Measurements from ENCODE around the gene VSIG1.

The VSIG1 gene

GRCh38 chrX:108044554-108045256 is at the start of gene VSIG1:
Gene VSIG1, plus strand, starts transcription at chrX:108045065. Its CDS starts 66 bp downstream, at chrX:108045131.
- TF ChIP-seq NFRKB (IDR thresholded peaks at IDR 0.05): no peak
- POLR2A ChIA-PET: no interaction called here
- CTCF ChIA-PET: interaction anchor here (0.6 kb wide), 1 partner anchor 13 kb away, joined by 3 read pairs; no protein-coding TSS in a partner anchor
- no peak for DNase-seq (ENCODE audit: extremely low spot score)

GRCh38 chrX:107996124-107996523 is 48.7 kb upstream of the VSIG1 start:
- TF ChIP-seq BHLHE40 (IDR thresholded peaks at IDR 0.05; ENCODE audit: borderline replicate concordance) (no peak), HDGF (IDR thresholded peaks at IDR 0.05; ENCODE audit: borderline replicate concordance) (no peak), NFRKB (IDR thresholded peaks at IDR 0.05) (no peak), ZNF384 (IDR thresholded peaks at IDR 0.05) (no peak), FOXM1 (IDR thresholded peaks at IDR 0.05; ENCODE audit: borderline replicate concordance) (no peak), PKNOX1 (IDR thresholded peaks at IDR 0.05) (no peak), L3MBTL2 (conservative IDR thresholded peaks at IDR 0.05) (no peak), LEF1 (IDR thresholded peaks at IDR 0.05; ENCODE audit: borderline replicate concordance) (no peak), FOXK2 (IDR thresholded peaks at IDR 0.05) (no peak), FOXA1 (IDR thresholded peaks at IDR 0.05) (no peak)
- POLR2A ChIA-PET: no interaction called here
- no peak for DNase-seq (ENCODE audit: extremely low spot score)
- CTCF ChIA-PET: no interaction called here

GRCh38 chrX:108000751-108001150 is 44.1 kb upstream of the VSIG1 start:
- ChIA-PET CTCF (interaction anchor here (0.6 to 0.9 kb wide), 2 partner anchors 29 to 169 kb away, joined by 3 read pairs; no protein-coding TSS in a partner anchor), POLR2A (no interaction called here)
- TF ChIP-seq FOXK2 (IDR thresholded peaks at IDR 0.05) (no peak), ELF4 (IDR thresholded peaks at IDR 0.05) (no peak), TARDBP (IDR thresholded peaks at IDR 0.05) (no peak), FOXM1 (IDR thresholded peaks at IDR 0.05; ENCODE audit: borderline replicate concordance) (no peak), NFRKB (IDR thresholded peaks at IDR 0.05) (no peak), ARNT (IDR thresholded peaks at IDR 0.05) (no peak), ZNF384 (IDR thresholded peaks at IDR 0.05) (no peak), SUZ12 (IDR thresholded peaks at IDR 0.05) (no peak), SP1 (IDR thresholded peaks at IDR 0.05) (no peak), LEF1 (IDR thresholded peaks at IDR 0.05; ENCODE audit: borderline replicate concordance) (no peak)
- no peak for DNase-seq (ENCODE audit: extremely low spot score)

- CTCF ChIA-PET: interaction anchor here (0.6 to 1.1 kb wide), 6 partner anchors 8 to 463 kb away, joined by 3 to 4 read pairs (median 3); no protein-coding TSS in a partner anchor
- peak; percentile 69 for DNase-seq (ENCODE audit: extremely low spot score)
- POLR2A ChIA-PET: no interaction called here
- TF ChIP-seq HDGF (IDR thresholded peaks at IDR 0.05; ENCODE audit: borderline replicate concordance) (no peak), PKNOX1 (IDR thresholded peaks at IDR 0.05) (peak; percentile 77)
These were observed 43.5 kb upstream of the VSIG1 start for GRCh38 chrX:108001218-108001814.

- DNase-seq (ENCODE audit: extremely low spot score): no peak
- CTCF ChIA-PET: no interaction called here
These were observed 26.0 kb upstream of the VSIG1 start for GRCh38 chrX:108018656-108019381.

GRCh38 chrX:108019382-108019875 is 25.4 kb upstream of the VSIG1 start:
- DNase-seq (ENCODE audit: extremely low spot score): no peak
- POLR2A ChIA-PET: no interaction called here
- CTCF ChIA-PET: interaction anchor here (3.1 kb wide), 1 partner anchor 51 kb away, joined by 13 read pairs; no protein-coding TSS in a partner anchor
- TF ChIP-seq FOXM1 (IDR thresholded peaks at IDR 0.05; ENCODE audit: borderline replicate concordance) (no peak), TARDBP (IDR thresholded peaks at IDR 0.05) (no peak), FOXA1 (IDR thresholded peaks at IDR 0.05) (no peak), ARNT (IDR thresholded peaks at IDR 0.05) (no peak)

More at GRCh38 chrX:108018656-108019381, 26.0 kb upstream of the VSIG1 start:
- POLR2A ChIA-PET: no interaction called here
- TF ChIP-seq ARNT (IDR thresholded peaks at IDR 0.05): no peak

GRCh38 chrX:108020631-108021030 is 24.2 kb upstream of the VSIG1 start:
- DNase-seq (ENCODE audit: extremely low spot score): peak; percentile 51
- ChIA-PET CTCF (interaction anchor here (0.6 to 3.1 kb wide), 8 partner anchors 11 to 1934 kb away, joined by 3 to 13 read pairs (median 3); no protein-coding TSS in a partner anchor), POLR2A (no interaction called here)
- TF ChIP-seq SP1 (IDR thresholded peaks at IDR 0.05): no peak
- TF ChIP-seq FOXK2 (IDR thresholded peaks at IDR 0.05): no peak
- no peak for TF ChIP-seq NFRKB (IDR thresholded peaks at IDR 0.05)
- TF ChIP-seq ZNF384 (IDR thresholded peaks at IDR 0.05): no peak
- TF ChIP-seq L3MBTL2 (conservative IDR thresholded peaks at IDR 0.05): no peak
- TF ChIP-seq PKNOX1 (IDR thresholded peaks at IDR 0.05): no peak
- TF ChIP-seq HDGF (IDR thresholded peaks at IDR 0.05; ENCODE audit: borderline replicate concordance): no peak
- no peak for TF ChIP-seq CTBP1 (IDR thresholded peaks at IDR 0.05; ENCODE audit: borderline replicate concordance)
- no peak for TF ChIP-seq TARDBP (IDR thresholded peaks at IDR 0.05)
- no peak for TF ChIP-seq FOXM1 (IDR thresholded peaks at IDR 0.05; ENCODE audit: borderline replicate concordance)

Data from HEK293T (cell line).